A673 (cell line): ENCODE results near the gene DCX.

ENCODE experiments used
- CTCF ChIP-seq: fragments of 300-800, 200-600 bp; sonication (generic); conservative IDR thresholded peaks from 2 replicates; pipeline ENCODE4 v1.5.1; 2017; ENCODE audit warnings: low read depth, mild to moderate bottlenecking, antibody characterized with exemption, low read length, moderate library complexity, mixed read lengths
- EZH2 ChIP-seq: fragments of 200-600 bp; sonication (generic); IDR thresholded peaks from 2 replicates; pipeline ENCODE4 v1.6.1; 2017; ENCODE audit warnings: borderline replicate concordance, low read depth, mild to moderate bottlenecking, mixed read lengths, antibody characterized with exemption, low read length; ENCODE audit not compliant: poor library complexity, severe bottlenecking

DNA sequence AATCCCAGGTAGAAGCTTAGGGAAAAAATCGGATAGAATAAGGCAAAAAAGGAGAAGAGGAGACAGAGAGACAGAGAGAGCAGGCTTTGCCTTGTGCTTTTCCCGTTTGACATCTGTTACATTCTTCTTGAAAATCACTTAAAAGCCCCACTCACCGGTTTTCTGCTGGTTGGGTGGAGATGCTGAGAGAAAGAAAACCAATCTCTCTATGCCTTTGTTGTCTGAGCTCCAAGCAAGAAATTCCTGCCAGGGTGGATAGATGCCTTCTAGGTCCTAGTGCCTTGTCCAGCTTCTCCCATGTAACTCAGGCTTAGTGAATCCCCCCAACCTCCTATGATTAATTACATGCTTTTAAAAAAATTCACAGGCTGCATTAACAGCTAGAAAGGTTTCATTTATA lies at the start of gene DCX:
- TF ChIP-seq CTCF (no peak), EZH2 (no peak)
